T-helper 2 cell treated with Interferon-gamma antibody and Interleukin-4, amounts not matched to agents 5 μg/mL and 100 μg/mL, for 36 hours (primary cell): ENCODE data around the gene TMEM252.

Experiments
- DNase-seq: peaks from one replicate; pipeline ENCODE4 v3.0.0; 2021; ENCODE audit warnings: low spot score
- H3K27ac Mint-ChIP-seq: one replicate; pipeline ENCODE4 v1.8.0; 2021; ENCODE audit warnings: mild to moderate bottlenecking, mixed read lengths
- H3K27me3 Mint-ChIP-seq: one replicate; pipeline ENCODE4 v1.8.0; 2021; ENCODE audit warnings: low read depth, mixed read lengths
- H3K36me3 Mint-ChIP-seq: one replicate; pipeline ENCODE4 v1.8.0; 2021; ENCODE audit warnings: low read depth, mixed read lengths
- H3K4me1 Mint-ChIP-seq: one replicate; pipeline ENCODE4 v1.8.0; 2021; ENCODE audit warnings: low read depth, mixed read lengths
- H3K4me3 Mint-ChIP-seq: one replicate; pipeline ENCODE4 v1.8.0; 2022; ENCODE audit warnings: mild to moderate bottlenecking, moderate library complexity, mixed read lengths
- H3K9me3 Mint-ChIP-seq: one replicate; pipeline ENCODE4 v1.8.0; 2021; ENCODE audit warnings: mixed read lengths

TMEM252 gene

DNA sequence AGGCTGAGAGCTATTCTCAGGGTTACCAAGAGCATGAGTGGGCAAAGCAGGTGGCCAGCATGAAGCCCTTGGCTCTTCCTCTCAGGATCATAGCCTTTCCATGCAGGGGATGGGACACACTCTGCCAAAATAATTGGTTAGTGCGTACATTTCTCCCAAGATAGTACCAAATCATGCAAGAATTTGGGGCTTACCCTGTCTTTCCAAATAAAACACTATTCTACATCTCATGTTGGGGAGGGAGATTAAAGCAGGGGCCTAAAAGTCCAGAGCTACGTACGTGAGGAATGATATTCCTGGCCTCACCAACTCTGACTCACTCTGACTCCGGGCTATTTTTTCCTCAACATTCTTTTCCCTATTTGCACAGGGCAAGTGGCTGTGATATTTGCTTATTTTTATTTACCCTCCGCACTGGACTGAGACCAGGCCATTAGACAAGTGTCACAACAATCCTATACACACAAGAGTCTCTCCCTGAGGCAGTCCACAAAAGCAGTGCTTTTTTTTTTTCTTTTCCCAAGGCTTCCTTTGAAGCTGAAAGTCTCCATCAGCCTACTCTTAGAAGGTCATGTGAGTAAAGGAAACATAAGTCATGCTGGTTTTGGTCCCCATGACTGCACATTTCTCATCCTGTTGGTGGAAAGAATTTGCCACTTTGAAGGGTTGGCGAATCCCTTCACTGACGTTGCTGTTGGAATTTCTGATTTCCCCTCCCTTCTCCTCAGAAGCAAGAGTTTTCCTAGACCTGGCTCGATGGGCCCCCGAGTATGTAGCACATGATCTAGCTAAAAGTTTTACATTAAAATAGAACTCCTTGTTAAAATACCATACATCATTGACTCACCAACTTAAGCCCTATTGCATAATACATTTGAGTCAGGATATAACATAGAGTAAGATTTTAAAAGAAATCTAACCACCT lies 40.0 kb downstream of the TMEM252 start:
- no peak for DNase-seq
- Mint-ChIP-seq H3K4me1 (peaks cover 2% of the 10 kb centered on the region), H3K27ac (no peak overlapping the region), H3K36me3 (no peaks in the 10 kb centered on the region), H3K4me3 (no peak overlapping the region), H3K9me3 (no peaks in the 10 kb centered on the region), H3K27me3 (peaks cover 12% of the 10 kb centered on the region)

- H3K27ac Mint-ChIP-seq = no peak overlapping the region
- H3K4me3 Mint-ChIP-seq = no peak overlapping the region
- peaks cover 2% of the 10 kb centered on the region for H3K4me1 Mint-ChIP-seq
- DNase-seq = no peak
- H3K27me3 Mint-ChIP-seq = peaks cover 18% of the 10 kb centered on the region
- no peaks in the 10 kb centered on the region for H3K9me3 Mint-ChIP-seq
- H3K36me3 Mint-ChIP-seq = no peaks in the 10 kb centered on the region
Observed at GRCh38 chr9:68498816-68499215, 41.9 kb downstream of the TMEM252 start.

DNA sequence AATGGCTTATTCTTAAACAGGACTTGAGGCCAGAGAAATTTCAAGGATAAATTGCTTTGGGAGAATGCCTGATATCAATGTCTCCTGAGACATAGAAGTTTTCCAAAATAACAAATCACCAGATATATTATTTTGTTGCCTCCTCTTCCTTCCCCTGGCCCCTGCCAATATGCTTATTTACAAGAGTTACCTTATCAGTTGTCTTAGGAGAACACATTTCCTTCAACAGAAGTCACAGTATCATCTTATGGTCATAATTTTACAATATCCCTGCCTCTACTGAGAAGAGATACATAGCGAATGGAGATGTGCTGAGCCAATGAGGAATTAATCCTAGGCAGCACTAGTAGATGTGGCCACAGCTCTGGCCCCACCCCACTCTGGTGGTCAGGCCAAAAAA lies 43.1 kb downstream of the TMEM252 start:
- H3K27me3 Mint-ChIP-seq = peaks cover 21% of the 10 kb centered on the region
- H3K36me3 Mint-ChIP-seq = no peaks in the 10 kb centered on the region
- H3K4me1 Mint-ChIP-seq = peaks cover 2% of the 10 kb centered on the region
- H3K9me3 Mint-ChIP-seq = no peaks in the 10 kb centered on the region
- no peak overlapping the region for H3K27ac Mint-ChIP-seq
- no peak for DNase-seq
- H3K4me3 Mint-ChIP-seq = no peak overlapping the region

DNA sequence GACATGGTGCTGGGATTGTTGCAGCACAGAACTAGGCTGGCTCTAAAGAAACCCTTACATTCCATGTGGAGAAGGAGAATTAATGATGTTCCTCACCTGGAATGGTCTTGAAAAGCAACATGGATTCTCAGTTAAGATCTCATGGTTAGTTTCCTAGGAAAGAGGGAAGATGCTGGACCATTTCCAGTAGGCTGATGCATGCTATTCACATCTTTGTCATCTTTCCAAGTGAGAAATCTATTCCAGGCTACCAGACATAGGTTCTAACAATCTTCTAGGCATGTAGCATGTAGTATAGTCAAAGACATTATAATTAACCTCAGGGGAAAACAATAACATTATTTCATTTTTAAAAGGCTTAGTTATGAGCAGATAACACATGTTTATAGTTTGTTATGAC lies 44.3 kb downstream of the TMEM252 start:
- no peak for DNase-seq
- Mint-ChIP-seq H3K4me3 (no peak overlapping the region), H3K4me1 (peaks cover 2% of the 10 kb centered on the region), H3K27me3 (peaks cover 21% of the 10 kb centered on the region), H3K36me3 (no peaks in the 10 kb centered on the region), H3K9me3 (no peaks in the 10 kb centered on the region), H3K27ac (no peak overlapping the region)

DNA sequence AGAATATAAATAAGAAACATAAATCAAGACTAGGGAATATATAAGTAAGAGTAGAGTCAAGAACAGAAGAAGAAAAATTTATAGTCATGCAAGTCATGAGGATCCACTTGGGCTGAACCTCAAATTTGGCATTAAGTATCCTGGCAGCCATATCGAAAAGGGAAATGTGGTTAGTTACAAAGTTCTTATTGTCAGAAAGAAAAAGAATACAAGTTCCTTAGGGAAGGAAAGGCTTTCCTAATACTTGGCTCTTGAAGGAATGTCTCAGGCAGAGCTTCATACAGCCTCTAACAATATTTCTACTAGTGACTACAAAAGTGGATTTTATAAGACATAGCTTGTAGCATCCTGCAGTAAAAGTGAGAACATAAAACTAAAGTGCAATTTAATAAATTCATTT lies 45.4 kb downstream of the TMEM252 start:
- no peaks in the 10 kb centered on the region for H3K9me3 Mint-ChIP-seq
- no peak overlapping the region for H3K4me3 Mint-ChIP-seq
- peaks cover 21% of the 10 kb centered on the region for H3K27me3 Mint-ChIP-seq
- H3K4me1 Mint-ChIP-seq = peaks cover 2% of the 10 kb centered on the region
- DNase-seq = no peak
- H3K27ac Mint-ChIP-seq = no peak overlapping the region
- no peaks in the 10 kb centered on the region for H3K36me3 Mint-ChIP-seq

DNA sequence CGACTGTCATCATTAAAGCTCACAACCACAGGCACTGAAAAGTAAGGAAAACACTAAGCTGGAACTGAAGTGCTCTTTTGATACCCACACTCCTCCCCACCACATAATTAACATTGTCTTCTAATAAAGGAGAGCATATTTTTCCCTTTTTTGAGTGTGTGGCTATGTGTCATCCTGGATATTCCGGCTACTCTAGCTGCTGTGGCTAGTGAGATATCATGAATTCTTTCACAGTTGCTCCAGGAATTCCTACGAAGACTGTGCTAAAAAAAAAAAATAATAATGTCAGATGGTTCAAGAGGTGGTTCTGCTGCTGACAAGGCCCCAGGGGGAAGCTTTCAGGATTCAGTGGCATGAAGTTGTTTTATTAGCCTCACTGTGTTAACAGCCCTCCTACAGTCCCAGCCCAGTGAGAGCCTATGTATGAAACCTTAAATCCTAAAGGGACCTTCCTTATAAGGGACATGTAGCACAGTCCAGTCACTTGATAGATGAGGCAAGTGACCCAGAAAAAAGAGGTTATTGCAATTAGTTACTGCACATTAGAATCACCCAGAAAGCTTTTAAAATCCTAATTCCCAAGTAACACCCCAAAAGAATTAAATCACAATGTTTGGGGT lies 46.6 kb downstream of the TMEM252 start:
- Mint-ChIP-seq H3K27ac (no peak overlapping the region), H3K4me3 (no peak overlapping the region), H3K4me1 (peaks cover 2% of the 10 kb centered on the region), H3K9me3 (no peaks in the 10 kb centered on the region), H3K36me3 (no peaks in the 10 kb centered on the region), H3K27me3 (peaks cover 21% of the 10 kb centered on the region)
- no peak for DNase-seq

DNA sequence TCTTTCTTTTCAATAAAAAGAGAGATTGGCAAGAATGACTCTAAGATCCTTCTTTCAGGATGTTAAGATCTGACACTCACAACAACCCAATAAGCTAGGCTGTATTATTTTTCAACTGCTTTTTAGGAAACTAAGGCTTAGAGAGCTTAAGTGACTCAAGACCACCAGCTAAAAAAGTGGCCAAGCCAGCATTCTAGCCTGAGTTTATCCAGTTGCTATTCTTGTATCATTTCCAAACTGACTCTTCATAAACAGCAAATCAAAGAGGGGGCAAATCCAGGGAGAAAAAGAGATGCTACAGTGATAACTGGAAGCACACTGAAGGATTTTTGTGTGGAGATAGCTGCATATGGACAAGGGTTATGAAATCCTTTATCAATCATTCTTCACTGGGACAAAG lies 47.1 kb downstream of the TMEM252 start:
- H3K4me3 Mint-ChIP-seq = no peak overlapping the region
- no peaks in the 10 kb centered on the region for H3K36me3 Mint-ChIP-seq
- H3K27me3 Mint-ChIP-seq = peaks cover 19% of the 10 kb centered on the region
- DNase-seq = no peak
- H3K9me3 Mint-ChIP-seq = no peaks in the 10 kb centered on the region
- H3K27ac Mint-ChIP-seq = no peak overlapping the region
- H3K4me1 Mint-ChIP-seq = no peaks in the 10 kb centered on the region

- H3K27me3 Mint-ChIP-seq = peaks cover 18% of the 10 kb centered on the region
- H3K9me3 Mint-ChIP-seq = no peaks in the 10 kb centered on the region
- no peak overlapping the region for H3K4me3 Mint-ChIP-seq
- H3K36me3 Mint-ChIP-seq = no peaks in the 10 kb centered on the region
- H3K27ac Mint-ChIP-seq = no peak overlapping the region
- DNase-seq = no peak
- no peaks in the 10 kb centered on the region for H3K4me1 Mint-ChIP-seq
Observed at GRCh38 chr9:68492806-68493205, 47.9 kb downstream of the TMEM252 start.

GRCh38 chr9:68489646-68490045 lies 51.0 kb downstream of the TMEM252 start:
- H3K9me3 Mint-ChIP-seq = no peaks in the 10 kb centered on the region
- no peak overlapping the region for H3K4me3 Mint-ChIP-seq
- H3K27me3 Mint-ChIP-seq = peaks cover 5% of the 10 kb centered on the region
- no peak for DNase-seq
- no peak overlapping the region for H3K27ac Mint-ChIP-seq
- no peaks in the 10 kb centered on the region for H3K4me1 Mint-ChIP-seq
- no peaks in the 10 kb centered on the region for H3K36me3 Mint-ChIP-seq

- no peak for DNase-seq
- no peaks in the 10 kb centered on the region for H3K4me1 Mint-ChIP-seq
- no peak overlapping the region for H3K4me3 Mint-ChIP-seq
- no peaks in the 10 kb centered on the region for H3K36me3 Mint-ChIP-seq
- H3K27ac Mint-ChIP-seq = no peak overlapping the region
- no peaks in the 10 kb centered on the region for H3K9me3 Mint-ChIP-seq
- peaks cover 2% of the 10 kb centered on the region for H3K27me3 Mint-ChIP-seq
Observed at GRCh38 chr9:68488126-68488525, 52.6 kb downstream of the TMEM252 start.
